DND-41 (cell line): Measurements from ENCODE around the gene L3MBTL1.

Experiments
- ATAC-seq: fragments of 200-7000 bp; cut with Tn5 transposase; 3 replicates; pipeline ENCODE4 v1.9.1; 2021; ENCODE audit warnings: low read depth; ENCODE audit not compliant: insufficient read depth
- DNase-seq: peaks from one replicate; pipeline ENCODE4 v3.0.0-alpha.2; 2020
- H2AFZ ChIP-seq: 2 replicates; pipeline ENCODE4 v1.6.0; 2012; ENCODE audit warnings: low read depth, low read length
- H3K27ac ChIP-seq: 2 replicates; pipeline ENCODE4 v1.5.1; 2012; ENCODE audit warnings: low read length, inconsistent platforms
- H3K27me3 ChIP-seq: fragments of 200-600 bp; sonication (generic); 2 replicates; pipeline ENCODE4 v1.6.0; 2012; ENCODE audit warnings: low read length, mild to moderate bottlenecking, inconsistent platforms; ENCODE audit not compliant: insufficient read depth, poor library complexity
- H3K36me3 ChIP-seq: 2 replicates; pipeline ENCODE4 v1.5.1; 2012; ENCODE audit warnings: low read length, inconsistent platforms; ENCODE audit not compliant: insufficient read depth
- H3K4me1 ChIP-seq: 2 replicates; pipeline ENCODE4 v1.5.1; 2012; ENCODE audit warnings: mild to moderate bottlenecking, low read length; ENCODE audit not compliant: insufficient read depth
- H3K4me2 ChIP-seq: 2 replicates; pipeline ENCODE4 v1.6.0; 2012; ENCODE audit warnings: mild to moderate bottlenecking, moderate library complexity, low read length, inconsistent platforms; ENCODE audit not compliant: insufficient read depth
- H3K4me3 ChIP-seq, 2 experiments: fragments of 200-600 bp in 1 of 2; shearing (Covaris generic) in 1 of 2; 2 replicates each; pipeline ENCODE4 v1.5.1; 2012 to 2016; ENCODE audit warnings: inconsistent platforms in 2 of 2, low read length in 2 of 2, mild to moderate bottlenecking in 2 of 2, low read depth in 1 of 2, moderate library complexity in 1 of 2
- H3K79me2 ChIP-seq: 2 replicates; pipeline ENCODE4 v1.6.0; 2012; ENCODE audit warnings: low read length, inconsistent platforms; ENCODE audit not compliant: insufficient read depth
- H3K9ac ChIP-seq: 2 replicates; pipeline ENCODE4 v1.6.0; 2012; ENCODE audit warnings: low read depth, mild to moderate bottlenecking, inconsistent platforms, low read length, moderate library complexity
- H3K9me3 ChIP-seq: 2 replicates; pipeline ENCODE4 v1.5.1; 2012; ENCODE audit warnings: low read length, moderate library complexity, mild to moderate bottlenecking, inconsistent platforms; ENCODE audit not compliant: insufficient read depth, severe bottlenecking
- H4K20me1 ChIP-seq: 2 replicates; pipeline ENCODE4 v1.6.0; 2012; ENCODE audit warnings: low read length; ENCODE audit not compliant: insufficient read depth
- EZH2 ChIP-seq: IDR thresholded peaks from 3 replicates; pipeline ENCODE4 v1.6.1; 2012; ENCODE audit warnings: borderline replicate concordance, low read depth, mild to moderate bottlenecking, moderate library complexity, low read length, inconsistent platforms; ENCODE audit not compliant: severe bottlenecking
- TF ChIP-seq, protein P1 (sequence below): IDR thresholded peaks from 2 replicates; pipeline ENCODE4 v1.5.1; 2012; ENCODE audit warnings: borderline replicate concordance, low read length, moderate library complexity, mild to moderate bottlenecking; ENCODE audit not compliant: poor library complexity, severe bottlenecking; ENCODE audit errors: extremely low read depth

The L3MBTL1 gene

DNA sequence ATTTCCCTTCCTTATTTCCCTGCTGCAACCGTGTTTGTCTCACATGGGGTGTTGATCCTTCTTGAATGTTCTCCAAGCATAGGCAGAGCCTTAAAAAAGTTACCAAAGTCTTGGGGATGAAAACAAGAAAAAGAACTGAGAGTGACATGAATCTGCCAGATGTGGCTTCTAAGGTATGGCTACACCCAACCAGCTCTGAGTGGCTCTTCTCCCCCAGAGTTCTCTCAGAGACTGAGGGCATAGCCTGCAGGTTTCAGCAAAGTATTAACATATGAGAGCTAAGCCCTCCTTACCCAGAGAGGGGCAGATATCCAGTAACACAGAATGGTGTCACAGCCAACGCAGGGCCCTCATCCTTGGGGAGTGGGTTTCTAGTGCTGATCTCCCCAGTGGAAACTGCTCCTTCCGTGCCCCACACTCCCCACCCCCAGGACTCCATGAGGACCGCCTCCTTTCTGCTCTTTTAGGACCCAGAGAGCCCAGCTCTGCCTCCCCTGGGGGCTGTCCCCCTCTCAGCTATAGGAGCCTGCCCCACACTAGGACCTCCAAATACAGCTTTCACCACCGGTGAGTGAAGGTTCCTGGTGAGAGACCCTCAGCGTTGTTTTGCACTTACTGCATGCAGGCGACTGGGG, 28.0 kb downstream of the L3MBTL1 start:
- Histone ChIP-seq H3K4me1 (no peaks in the 10 kb centered on the region), H2AFZ (no peak overlapping the region), H3K36me3 (no peaks in the 10 kb centered on the region; the same call in 1 of the 2 replicates), H3K9me3 (no peaks in the 10 kb centered on the region), H4K20me1 (peaks cover 15% of the 10 kb centered on the region), H3K27me3 (no peaks in the 10 kb centered on the region), H3K4me3 (no peak overlapping the region), H3K4me2 (no peak overlapping the region), H3K9ac (no peak overlapping the region), H3K79me2 (no peaks in the 10 kb centered on the region), H3K27ac (no peak overlapping the region)
- ATAC-seq, result no peak
- DNase-seq, result no peak
- no peak for TF ChIP-seq EZH2
- TF ChIP-seq, protein P1, sequence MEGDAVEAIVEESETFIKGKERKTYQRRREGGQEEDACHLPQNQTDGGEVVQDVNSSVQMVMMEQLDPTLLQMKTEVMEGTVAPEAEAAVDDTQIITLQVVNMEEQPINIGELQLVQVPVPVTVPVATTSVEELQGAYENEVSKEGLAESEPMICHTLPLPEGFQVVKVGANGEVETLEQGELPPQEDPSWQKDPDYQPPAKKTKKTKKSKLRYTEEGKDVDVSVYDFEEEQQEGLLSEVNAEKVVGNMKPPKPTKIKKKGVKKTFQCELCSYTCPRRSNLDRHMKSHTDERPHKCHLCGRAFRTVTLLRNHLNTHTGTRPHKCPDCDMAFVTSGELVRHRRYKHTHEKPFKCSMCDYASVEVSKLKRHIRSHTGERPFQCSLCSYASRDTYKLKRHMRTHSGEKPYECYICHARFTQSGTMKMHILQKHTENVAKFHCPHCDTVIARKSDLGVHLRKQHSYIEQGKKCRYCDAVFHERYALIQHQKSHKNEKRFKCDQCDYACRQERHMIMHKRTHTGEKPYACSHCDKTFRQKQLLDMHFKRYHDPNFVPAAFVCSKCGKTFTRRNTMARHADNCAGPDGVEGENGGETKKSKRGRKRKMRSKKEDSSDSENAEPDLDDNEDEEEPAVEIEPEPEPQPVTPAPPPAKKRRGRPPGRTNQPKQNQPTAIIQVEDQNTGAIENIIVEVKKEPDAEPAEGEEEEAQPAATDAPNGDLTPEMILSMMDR, result no peak

DNA sequence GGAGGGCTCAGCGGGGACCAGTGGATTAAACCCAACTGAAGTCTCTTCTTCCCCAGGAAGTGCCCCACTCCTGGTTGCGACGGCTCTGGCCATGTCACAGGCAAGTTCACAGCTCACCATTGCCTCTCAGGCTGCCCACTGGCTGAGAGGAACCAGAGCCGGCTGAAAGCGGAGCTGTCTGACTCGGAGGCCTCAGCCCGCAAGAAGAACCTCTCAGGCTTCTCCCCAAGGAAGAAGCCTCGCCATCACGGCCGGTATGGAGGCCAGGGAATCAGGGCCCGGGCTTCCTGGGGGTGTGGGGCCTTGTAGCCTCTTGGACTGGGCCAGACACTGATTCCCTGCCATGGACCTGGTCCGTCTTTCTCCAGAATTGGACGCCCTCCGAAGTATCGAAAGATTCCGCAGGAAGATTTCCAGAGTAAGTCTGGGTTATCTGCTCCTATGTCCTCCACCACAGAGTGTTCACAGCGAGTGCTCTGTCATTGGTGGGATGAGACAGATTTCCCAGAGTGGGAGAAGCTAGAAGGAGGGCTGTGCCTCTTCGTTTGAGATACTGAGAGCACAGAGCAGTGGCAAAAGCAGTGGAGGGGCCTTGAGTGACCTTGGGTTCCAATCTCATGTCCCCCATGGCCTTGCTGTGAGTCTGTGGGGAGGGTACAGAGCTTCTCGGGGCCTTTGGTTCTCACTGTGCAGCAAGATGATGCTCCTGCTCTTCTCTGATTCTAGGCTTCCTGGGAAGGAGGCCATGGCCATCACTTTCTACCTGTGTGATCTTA, 28.7 kb downstream of the L3MBTL1 start:
- Histone ChIP-seq H3K4me1 (no peaks in the 10 kb centered on the region), H3K79me2 (no peaks in the 10 kb centered on the region), H4K20me1 (peaks cover 15% of the 10 kb centered on the region), H3K27ac (no peak overlapping the region), H3K4me2 (no peak overlapping the region), H3K9ac (no peak overlapping the region), H3K36me3 (no peaks in the 10 kb centered on the region; the same call in 1 of the 2 replicates), H3K27me3 (no peaks in the 10 kb centered on the region), H3K9me3 (no peaks in the 10 kb centered on the region), H3K4me3 (no peak overlapping the region), H2AFZ (no peak overlapping the region)
- TF ChIP-seq, protein P1, result no peak
- no peak for TF ChIP-seq EZH2
- DNase-seq (no peak), ATAC-seq (no peak)

DNA sequence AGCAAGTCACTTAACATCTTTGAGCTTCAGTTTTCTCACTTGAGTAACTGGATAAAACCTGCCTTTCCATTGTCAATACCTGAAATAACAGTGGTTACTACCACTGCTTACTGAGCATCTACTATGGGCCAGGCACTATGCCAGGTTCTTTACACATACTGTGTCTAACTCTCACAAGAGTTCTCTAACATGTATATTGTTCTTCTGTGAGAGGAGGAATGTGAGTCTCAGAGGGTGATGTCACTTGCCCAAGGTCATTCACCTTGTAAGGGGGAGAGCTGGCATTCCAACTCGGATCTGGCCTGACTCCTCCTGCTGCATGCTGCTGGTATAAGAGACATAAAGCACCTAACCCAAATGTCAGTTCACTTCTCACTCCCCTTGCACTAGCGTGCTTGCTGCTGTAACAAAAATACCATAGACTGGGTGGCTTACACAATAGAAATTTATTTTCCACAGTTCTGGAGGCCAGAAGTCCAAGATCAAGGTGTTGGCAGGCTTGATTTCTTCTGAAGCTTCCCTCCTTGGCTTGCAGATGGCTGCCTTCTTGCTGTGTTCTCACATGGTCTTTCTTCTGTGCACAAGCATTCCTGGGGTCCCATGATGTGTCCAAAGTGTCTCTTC, 29.4 kb downstream of the L3MBTL1 start:
- Histone ChIP-seq H2AFZ (no peak overlapping the region), H3K4me1 (no peaks in the 10 kb centered on the region), H3K9ac (no peak overlapping the region), H4K20me1 (peaks cover 15% of the 10 kb centered on the region), H3K79me2 (no peaks in the 10 kb centered on the region), H3K27ac (no peak overlapping the region), H3K4me2 (no peak overlapping the region), H3K36me3 (no peaks in the 10 kb centered on the region; the same call in 1 of the 2 replicates), H3K27me3 (no peaks in the 10 kb centered on the region), H3K9me3 (no peaks in the 10 kb centered on the region), H3K4me3 (no peak overlapping the region)
- ATAC-seq (no peak), DNase-seq (no peak)
- TF ChIP-seq EZH2, result no peak
- TF ChIP-seq, protein P1, result no peak
